Mammary epithelial cell (primary cell): ENCODE results near the gene SLC22A31.

ENCODE experiments used
- CTCF ChIP-seq, 2 donors: IDR thresholded peaks in 1 of 2; conservative IDR thresholded peaks in 1 of 2; 2 replicates each; pipeline ENCODE4 v1.5.1; 2011 to 2012; ENCODE audit warnings: inconsistent platforms in 2 of 2, low read length in 2 of 2, mild to moderate bottlenecking in 2 of 2, control low read depth in 1 of 2, low read depth in 1 of 2; ENCODE audit not compliant: insufficient read depth in 1 of 2; ENCODE audit errors: extremely low read depth in 1 of 2
- EZH2 ChIP-seq: IDR thresholded peaks from 2 replicates; pipeline ENCODE4 v1.6.1; 2012; ENCODE audit warnings: low read length, inconsistent platforms, borderline replicate concordance

- TF ChIP-seq CTCF (conservative IDR thresholded peaks at IDR 0.05 in 1 of 2, IDR thresholded peaks at IDR 0.05 in 1 of 2; ENCODE audit: extremely low read depth in 1 of 2, insufficient read depth in 1 of 2, low read depth in 1 of 2, low read length in 2 of 2) = no peak
- TF ChIP-seq EZH2 = no peak
Measured at GRCh38 chr16:89244754-89245153, 44.4 kb upstream of the SLC22A31 start.
